HG03139 (cell line): ENCODE data around the gene DNAH10.

Source experiments
- ATAC-seq: cut with Tn5 transposase; IDR thresholded peaks from one replicate; pipeline ENCODE4 v1.9.1; 2021; ENCODE audit not compliant: unreplicated experiment

Gene DNAH10

DNA sequence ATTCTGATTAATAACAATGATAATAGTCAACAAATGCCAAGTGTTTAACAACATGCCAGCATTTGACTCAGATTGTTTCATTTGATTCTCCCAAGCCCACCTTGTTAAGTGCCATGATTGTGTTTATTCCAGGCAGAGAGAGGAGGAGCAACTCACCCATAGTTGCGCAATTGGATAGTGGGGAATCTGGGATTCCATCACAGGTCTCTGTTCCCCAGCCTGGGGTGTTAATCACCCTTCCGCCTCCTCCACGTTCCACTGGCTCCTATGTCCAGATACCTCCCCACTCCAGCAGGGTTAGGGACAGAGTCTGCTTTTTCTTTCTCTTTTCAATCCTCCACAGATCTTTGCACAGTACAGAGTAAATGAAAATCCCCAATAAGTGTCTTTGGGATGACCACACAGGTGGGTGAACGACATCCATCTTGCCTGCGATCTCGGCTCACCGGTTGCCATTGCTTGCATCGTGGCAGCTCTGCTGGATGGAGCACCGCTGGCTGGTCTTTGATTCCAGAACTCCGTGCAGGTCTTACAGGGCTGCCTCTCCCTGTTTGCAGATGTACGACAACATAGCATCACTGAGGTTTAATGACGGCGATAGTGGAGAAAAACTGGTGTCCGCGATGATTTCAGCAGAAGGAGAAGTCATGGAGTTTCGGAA is 78.8 kb downstream of the DNAH10 start:
- ATAC-seq: no peak

DNA sequence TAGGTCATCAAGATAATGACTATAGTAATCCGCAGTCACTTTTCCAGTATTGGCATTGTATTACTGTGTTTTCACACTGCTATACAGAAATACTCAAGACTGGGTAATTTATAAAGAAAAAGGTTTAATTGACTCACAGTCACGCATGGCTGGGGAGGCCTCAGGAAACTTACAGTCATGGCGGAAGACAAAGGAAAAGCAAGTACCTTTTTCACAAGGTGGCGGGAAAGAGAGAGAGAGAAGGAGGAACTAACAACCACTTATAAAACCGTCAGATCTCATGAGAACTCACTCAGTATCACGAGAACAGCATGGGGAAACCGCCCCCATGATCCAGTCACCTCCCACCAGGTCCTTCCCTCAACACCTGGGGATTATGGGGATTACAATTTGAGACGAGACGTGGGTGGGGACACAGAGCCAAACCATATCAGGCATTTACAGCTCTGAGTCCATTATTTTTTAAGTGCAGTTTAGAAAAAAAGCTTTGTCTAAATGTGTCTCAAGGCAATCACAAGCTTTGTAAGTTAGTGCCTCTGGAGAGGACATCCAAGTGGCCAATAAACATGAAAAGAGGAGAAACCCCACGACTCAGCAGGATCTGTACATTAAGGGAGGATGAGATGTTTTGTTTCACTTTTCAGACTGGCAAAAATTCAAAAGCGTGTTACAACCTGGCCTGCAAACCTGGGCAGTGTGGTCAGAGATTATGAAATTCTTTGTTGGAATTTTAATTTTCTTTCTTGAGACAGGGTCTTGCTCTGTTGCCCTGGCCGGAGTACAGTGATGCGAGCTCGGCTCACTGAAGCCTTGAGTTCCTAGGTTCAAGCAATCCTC is 82.0 kb downstream of the DNAH10 start:
- no peak for ATAC-seq

DNA sequence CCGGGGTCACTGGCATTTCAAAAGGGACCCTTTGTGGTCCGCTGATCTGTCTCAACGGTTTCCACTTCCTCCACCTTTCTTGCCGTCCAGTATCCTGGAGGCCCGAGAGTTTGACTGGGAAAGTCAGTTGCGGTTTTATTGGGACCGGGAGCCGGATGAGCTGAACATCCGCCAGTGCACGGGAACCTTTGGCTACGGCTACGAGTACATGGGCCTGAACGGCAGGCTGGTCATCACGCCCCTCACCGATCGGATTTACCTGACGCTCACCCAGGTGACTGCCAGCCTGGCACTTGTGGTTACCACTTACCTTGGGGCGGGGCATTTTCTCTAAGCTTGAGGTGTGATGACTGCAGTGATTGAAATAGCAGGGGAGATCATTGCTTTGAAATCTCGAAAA is 83.8 kb downstream of the DNAH10 start:
- ATAC-seq: no peak

DNA sequence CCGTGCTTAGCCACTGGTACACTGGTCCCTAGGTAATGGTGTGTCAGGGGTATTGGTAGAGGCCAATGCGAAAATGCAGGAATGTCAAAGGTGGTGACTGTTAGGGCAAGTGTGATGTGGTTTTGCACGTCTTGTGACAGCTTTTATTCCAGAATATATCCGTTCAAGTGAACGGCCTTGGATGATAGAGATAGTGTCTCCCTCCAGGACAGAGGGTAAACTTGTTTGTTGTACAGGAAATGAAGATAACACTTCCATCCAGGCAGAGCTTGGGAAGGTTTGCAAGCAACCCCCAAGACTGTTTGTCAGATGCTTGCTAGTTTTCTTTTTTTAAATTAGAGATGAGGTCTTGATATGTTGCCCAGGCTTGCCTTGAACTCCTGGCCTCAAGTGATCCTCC is 84.2 kb downstream of the DNAH10 start:
- ATAC-seq: no peak

DNA sequence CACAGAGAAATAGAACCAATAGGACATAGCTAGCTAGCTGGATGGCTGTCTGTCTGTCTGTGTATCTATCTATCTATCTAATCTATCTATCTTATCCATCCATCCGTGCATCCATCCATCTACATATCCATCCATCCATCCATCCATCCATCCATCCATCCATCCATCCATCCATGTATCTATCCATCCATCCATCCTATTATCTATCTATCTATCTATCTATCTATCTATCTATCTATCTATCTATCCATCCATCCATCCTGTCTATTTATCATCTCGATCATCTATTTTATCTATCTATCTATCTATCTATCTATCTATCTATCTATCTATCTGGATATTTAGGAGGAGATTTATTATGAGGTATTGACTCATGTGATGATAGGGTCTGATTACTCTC is 84.9 kb downstream of the DNAH10 start:
- ATAC-seq: no peak

DNA sequence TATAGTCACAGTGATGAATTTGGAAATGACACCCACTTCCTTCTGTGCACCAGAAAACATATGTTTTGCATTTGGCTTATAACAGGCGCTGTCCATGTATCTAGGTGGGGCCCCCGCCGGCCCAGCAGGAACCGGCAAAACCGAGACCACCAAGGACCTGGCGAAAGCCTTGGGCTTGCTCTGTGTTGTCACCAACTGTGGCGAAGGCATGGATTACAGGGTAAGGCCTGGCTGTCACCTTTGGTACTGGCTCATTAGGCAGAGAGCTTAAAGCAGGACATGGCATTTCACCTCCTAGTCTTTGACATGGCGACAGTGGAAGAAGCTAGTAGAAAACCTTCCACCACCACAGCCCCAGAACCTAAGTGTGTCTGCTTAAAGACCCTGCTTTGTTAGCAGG is 85.8 kb downstream of the DNAH10 start:
- ATAC-seq: no peak

DNA sequence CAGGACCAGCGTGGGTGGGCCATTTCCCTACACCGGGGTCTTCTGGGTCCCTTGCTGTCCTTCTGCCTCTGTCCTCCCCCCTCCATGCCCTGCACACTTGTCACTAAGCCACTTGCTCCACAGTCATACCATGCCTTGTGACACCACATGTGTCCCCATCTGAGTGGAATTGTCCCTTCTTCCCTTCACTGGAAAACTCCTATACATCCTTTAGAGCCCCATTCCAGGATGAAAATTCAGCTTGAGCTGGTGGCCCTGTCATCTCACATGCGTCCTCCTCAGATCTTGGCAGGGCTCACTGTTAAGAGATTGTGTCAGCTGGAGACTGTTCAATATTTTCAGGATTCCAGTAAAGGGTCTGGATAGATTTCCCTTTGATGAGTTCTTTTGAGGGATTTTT is 87.4 kb downstream of the DNAH10 start:
- ATAC-seq: no peak

DNA sequence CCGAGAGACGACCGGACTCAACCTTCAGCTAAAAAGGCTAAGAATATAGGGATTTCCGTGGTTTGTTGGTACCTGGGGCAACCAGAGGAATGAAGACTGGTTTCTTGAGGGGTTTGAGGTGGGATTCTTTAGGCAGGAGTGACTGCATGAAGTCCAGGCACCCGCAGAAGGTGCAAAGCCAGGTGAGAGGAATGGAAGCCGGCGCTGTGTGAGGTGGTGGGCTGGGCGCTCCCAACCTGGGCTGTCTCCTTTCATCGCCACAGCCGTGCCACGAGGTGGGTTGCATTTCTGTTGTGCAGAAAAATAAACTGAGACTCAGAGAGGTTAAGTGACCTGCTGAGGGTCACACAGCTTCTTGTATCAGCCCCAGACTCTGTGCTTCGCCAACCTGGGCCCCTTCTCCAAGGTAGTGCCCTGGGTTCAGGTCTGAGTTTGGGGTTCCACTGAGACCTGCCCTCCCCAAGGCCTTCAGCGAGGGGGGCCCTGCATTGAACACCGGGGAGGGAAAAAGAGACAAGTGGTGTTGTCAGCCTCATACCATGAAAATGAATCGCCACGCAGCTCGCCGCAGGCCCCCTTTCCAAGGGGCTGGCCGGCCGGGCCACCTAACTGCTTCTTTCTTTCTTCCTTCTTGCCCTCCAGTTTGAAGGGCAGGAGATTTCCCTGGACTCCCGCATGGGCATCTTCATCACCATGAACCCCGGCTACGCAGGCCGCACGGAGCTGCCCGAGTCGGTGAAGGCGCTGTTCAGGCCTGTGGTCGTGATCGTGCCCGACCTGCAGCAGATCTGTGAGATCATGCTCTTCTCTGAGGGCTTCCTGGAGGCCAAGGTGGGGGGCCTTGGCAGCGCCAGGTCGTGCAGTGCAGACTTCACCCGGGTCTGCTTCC is 88.4 kb downstream of the DNAH10 start:
- no peak for ATAC-seq

DNA sequence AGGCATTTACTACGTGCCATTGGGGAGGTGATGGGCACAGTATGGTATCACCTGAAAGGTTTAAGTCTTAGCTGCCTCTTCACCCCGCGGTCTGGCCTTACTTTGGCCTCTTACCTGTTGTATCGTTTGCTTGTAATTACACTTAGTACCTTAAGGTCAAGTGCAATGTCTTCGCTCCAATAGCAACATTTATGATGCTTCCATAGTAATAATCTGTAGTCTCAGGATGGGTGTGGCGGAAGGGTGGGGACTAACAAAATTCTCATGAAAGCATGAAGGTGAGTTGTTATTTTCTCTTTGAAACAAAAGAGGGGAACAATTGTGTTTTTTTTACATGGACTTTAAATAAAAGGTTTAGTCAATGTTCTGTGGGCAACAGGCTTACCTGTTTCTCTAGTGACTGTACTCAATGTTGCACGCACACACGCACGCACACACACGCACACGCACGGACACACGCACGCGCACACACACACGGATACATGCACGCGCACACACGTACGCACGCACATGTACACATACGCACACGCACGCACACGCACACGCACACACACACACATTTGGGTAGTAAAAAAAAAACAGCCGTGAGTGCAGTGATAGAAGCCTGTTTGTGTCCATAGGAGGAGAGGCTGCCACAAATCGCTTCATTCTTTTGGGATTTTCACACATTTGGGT is 91.4 kb downstream of the DNAH10 start:
- ATAC-seq: no peak

DNA sequence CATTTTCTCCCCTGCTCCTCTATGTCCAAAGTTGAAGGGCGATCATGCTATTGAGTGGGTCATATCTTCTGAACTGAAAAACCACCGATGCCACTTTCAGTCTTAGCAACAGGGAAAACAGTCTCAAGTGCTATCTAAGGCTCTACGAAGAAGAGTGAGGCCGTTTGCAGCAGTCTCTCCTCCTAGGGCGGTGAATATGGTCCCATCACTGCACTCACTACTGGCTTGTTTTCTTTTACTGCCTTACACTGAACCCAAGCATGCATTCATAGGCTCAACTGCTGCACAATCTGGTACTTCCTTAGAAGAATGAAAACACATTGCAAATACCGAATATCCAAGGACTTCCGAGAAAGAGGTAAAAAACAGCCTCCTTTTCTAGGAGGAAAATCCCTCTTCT is 92.1 kb downstream of the DNAH10 start:
- ATAC-seq: no peak

DNA sequence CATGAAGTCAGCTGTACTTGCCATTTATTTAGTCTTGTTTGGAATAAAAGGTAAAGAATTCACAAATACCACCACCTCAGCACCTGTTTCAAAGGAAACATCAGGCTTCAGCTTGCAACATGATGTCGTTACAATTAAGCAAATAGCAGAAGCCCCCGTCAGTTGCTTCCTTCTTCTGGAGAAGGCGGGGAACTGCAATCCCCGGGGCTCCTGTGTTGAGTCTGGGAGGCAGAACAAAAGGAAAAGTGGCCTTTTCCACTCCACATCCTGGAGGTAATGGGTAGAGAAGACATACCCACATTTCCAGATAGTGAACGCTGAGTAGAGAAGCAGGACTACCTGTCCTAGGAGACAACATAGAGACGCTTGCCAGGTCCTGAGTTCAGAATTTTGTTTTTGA is 92.8 kb downstream of the DNAH10 start:
- ATAC-seq: no peak

DNA sequence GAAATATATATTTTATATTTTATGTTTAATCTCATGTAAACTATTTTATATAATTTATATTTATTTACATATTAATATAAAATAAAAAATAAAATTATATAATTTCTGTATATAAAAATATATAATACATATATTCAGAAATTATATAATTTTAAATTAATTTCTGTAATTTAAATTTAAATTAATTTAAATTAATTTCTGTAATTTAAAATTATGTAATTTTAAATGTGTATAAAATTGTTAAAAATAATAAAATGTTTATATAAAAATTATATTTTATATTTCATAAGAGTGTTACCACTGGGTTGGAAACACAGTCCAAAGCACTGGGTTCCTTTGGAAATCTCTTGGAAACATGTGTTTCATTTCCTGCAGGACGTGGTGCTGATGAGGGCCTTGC is 94.6 kb downstream of the DNAH10 start:
- ATAC-seq: no peak

DNA sequence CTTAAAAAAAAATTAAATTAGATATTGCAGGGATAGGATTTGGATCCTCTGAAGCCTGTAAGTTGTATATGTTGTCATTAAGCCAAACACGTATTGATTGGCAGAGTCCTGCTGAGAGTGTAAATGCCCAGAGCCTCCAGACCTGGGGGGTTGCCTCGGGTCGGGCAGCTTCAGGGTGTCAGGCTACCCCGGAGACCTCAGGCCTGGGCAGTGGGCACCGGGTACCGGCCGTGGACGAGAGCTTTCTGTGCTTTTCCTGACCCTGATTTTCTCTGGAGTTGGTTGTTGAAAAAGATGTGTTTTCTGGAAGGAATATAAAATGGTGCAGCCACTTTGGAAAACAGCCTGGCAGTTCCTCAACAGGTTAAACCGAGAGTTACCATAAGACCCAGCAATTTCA is 96.1 kb downstream of the DNAH10 start:
- ATAC-seq: no peak

DNA sequence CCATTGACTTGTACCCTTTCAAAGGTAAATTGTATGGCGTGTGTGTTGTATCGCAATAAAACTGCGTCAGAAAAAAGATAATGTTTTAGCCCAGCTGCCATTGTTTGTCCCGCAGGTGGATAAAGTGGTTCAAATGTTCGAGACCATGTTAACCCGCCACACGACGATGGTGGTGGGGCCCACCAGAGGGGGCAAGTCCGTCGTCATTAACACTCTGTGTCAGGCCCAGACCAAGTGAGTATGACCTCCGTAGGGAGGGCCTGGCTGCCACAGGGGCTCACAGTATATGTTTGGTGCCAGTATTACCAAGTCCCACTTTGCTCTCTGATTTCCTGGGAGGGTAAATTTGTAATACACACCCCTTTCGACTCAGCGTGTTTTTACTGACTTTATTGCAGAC is 96.9 kb downstream of the DNAH10 start:
- no peak for ATAC-seq

DNA sequence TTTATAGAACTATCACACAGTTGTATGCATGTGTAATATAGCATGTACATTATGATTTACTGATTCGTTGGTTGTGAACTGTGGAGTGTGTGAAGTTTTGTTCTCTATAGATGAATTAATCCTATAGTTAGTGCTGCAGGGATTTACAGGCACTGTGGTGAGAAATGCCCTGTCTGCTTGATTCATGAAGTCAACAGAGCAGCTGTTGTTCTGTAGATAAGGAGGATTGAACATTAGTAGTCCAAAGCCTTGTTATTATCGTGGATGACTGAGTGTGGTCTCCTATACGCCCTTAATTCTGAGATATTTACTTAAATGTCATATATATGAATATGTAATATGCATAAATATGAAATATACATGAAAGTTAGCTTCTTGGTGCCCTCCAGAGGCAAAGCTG is 98.3 kb downstream of the DNAH10 start:
- no peak for ATAC-seq

DNA sequence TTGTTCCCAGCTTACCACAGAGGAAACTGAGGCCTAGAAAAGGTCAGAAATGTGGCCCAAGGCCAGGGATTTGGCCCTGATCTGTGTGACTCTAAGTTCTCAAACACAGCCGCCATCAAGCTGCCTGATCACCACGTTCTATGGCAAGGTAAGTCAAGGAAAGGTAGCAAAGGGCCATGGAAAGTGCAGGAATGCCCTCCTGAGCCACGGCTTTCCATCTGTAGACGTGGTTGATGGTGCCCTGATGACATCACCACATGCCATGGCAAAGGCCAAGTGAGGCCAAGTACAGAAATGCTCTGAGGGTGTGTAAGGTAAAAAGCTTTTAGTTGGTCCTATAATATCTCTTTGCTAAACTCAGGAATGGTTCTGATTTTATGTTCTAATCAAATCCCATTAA is 99.3 kb downstream of the DNAH10 start:
- ATAC-seq: no peak

DNA sequence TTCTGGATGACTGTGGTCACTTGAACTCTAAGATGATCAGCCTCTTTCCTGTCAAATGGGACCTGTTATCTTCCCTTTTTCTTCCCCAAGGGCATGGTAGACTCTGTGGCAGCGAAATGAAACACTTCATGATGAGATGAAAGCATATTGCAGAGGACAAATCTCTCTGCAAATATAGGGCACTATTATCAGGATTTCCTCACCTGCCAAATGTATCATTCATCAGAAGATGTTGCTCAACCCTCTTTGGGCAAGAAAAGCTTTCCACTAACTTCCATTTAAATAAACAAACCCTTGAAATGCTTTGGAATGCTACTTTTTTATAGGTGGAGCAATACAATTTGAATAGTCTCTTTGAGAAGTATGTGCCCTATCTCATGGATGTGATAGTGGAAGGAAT is 105.0 kb downstream of the DNAH10 start:
- ATAC-seq: no peak

DNA sequence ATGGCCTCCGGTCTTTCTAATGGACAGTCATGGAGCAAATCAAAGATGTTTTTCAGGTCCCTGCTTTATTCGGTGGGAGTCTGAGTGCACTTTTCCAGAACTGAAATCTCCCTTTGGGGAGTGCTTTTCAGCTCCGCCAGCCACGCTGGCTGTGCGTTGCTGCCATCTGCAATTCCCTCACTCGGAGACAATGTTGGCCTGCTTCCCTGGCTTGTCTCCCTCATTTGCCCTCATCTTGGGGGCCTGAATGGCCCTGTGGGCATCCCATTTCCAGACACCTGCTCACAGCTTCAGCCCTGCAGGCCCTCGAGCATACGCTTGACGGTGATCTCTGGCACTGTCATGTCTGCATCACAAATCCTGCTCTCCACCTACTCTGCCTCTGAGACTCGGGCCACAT is 106.7 kb downstream of the DNAH10 start:
- no peak for ATAC-seq

DNA sequence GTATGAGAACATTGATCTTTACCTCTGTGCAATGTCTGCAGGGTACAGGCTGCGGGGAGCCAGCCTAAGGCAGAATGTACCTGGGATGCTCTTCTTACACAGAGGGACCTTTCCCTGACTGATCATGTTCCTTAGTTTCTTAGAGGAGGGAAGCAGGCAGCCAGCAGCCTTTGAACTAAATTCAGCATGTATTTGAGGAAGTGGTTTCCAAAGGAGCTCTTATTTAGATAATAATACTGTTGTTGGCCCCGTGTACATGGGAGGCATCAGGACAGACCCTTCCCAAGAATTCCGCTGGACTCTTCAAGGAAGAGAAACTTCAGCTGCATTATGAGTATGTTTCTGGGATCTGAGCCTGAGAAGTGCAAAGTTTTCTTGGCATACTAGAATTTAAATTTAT is 111.7 kb downstream of the DNAH10 start:
- no peak for ATAC-seq

DNA sequence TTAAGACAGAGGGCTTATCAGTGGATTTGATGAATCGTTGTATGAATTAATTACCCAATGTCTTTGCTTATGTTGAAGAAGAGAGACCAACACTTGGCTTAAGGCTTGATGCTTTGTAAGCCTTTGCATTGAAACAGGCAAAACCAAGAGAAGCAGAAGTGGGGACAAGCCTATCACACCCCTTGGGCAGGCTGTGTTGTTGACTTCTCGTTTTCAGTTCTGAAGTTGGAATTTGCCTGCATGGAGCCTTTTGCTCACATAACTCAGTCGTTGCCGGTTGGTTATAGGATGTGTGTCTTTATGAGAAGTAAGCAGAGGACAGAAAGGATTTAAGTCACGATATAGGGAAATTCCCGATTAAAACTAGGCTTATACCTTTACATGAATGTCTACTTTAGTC is 115.9 kb downstream of the DNAH10 start:
- no peak for ATAC-seq

DNA sequence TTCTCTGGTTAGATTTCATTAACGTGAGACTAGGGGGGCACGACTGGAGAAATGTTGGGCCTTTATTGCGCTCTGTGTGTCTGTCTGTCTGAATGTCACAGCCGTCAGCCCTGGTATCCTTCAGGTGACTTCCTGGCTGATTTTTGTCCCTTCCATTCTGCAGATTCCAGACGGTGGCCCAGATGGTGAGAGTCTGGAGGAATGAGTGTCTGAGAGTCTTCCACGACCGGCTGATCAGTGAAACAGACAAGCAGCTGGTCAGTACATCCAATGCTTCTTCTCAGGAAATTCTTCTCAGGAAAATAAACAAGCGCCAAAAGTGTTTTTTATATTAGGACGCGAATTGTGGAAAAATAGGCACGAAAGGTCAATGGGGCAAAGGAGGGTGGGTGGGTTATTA is 117.0 kb downstream of the DNAH10 start:
- ATAC-seq: no peak
